ENCODE results near the gene CACNB4.

CACNB4 gene

GRCh38 chr2:151905963-151906632 is 192.7 kb downstream of the CACNB4 start:
- no peak overlapping the region for H3K14ac ChIP-seq (ENCODE audit: low read length)

GRCh38 chr2:151904807-151905206 is 194.0 kb downstream of the CACNB4 start:
- WGBS (ENCODE audit: extremely low coverage, insufficient coverage, insufficient read length), result no CpG with 5 or more reads among the region's 4 CpGs

More at GRCh38 chr2:151905963-151906632, 192.7 kb downstream of the CACNB4 start:
- no peak overlapping the region for H3K27ac ChIP-seq (ENCODE audit: low read depth, low read length)
- no peaks in the 10 kb centered on the region for H3K79me2 ChIP-seq (ENCODE audit: control insufficient read depth, insufficient read depth, low read length, poor library complexity)
- H2AFZ ChIP-seq (ENCODE audit: insufficient read depth, low read length, poor library complexity), result no peak overlapping the region
- no peak overlapping the region for H3K18ac ChIP-seq (ENCODE audit: low read length)
- H3K9me3 ChIP-seq (ENCODE audit: insufficient read depth, low read depth, low read length), result no peaks in the 10 kb centered on the region
- no peaks in the 10 kb centered on the region for H3K27me3 ChIP-seq (ENCODE audit: insufficient read depth, low read length)
- no peak overlapping the region for H4K8ac ChIP-seq (ENCODE audit: low read depth, low read length)
- H3K4me3 ChIP-seq (ENCODE audit: low read depth, low read length), result no peak overlapping the region
- no CpG with 5 or more reads among the region's 2 CpGs for WGBS (ENCODE audit: extremely low coverage, insufficient coverage, insufficient read length)
- H3K79me1 ChIP-seq (ENCODE audit: low read length), result no peaks in the 10 kb centered on the region
- H2AK5ac ChIP-seq (ENCODE audit: low read length), result no peak overlapping the region
- no peak overlapping the region for H3K4ac ChIP-seq (ENCODE audit: low read depth, low read length)
- no peak overlapping the region for H2BK120ac ChIP-seq (ENCODE audit: insufficient read depth, low read length, poor library complexity)
- no peak overlapping the region for H3K23ac ChIP-seq (ENCODE audit: low read length)
- no peak overlapping the region for H3K4me2 ChIP-seq (ENCODE audit: low read length)
- H4K12ac ChIP-seq (ENCODE audit: low read depth, low read length), result no peak overlapping the region
- H2BK12ac ChIP-seq (ENCODE audit: low read length), result no peak overlapping the region
- no peaks in the 10 kb centered on the region for H3K36me3 ChIP-seq (ENCODE audit: control insufficient read depth in 1 of 2, insufficient read depth in 2 of 2, low read length in 2 of 2)
- no peaks in the 10 kb centered on the region for H3K4me1 ChIP-seq (ENCODE audit: control insufficient read depth in 1 of 2, insufficient read depth in 2 of 2, low read length in 2 of 2)
- H2BK5ac ChIP-seq (ENCODE audit: low read depth, low read length, poor library complexity), result no peak overlapping the region
- H4K91ac ChIP-seq (ENCODE audit: low read depth, low read length), result no peak overlapping the region
- no peak for DNase-seq
- no peak overlapping the region for H3K9ac ChIP-seq (ENCODE audit: low read length)

GRCh38 chr2:151904021-151904420 is 194.8 kb downstream of the CACNB4 start:
- Histone ChIP-seq H4K8ac (ENCODE audit: low read depth, low read length) (no peak overlapping the region), H3K9me3 (ENCODE audit: insufficient read depth, low read depth, low read length) (no peaks in the 10 kb centered on the region), H3K36me3 (ENCODE audit: control insufficient read depth in 1 of 2, insufficient read depth in 2 of 2, low read length in 2 of 2) (no peaks in the 10 kb centered on the region), H3K27ac (ENCODE audit: low read depth, low read length) (no peak overlapping the region), H2BK120ac (ENCODE audit: insufficient read depth, low read length, poor library complexity) (no peak overlapping the region), H4K91ac (ENCODE audit: low read depth, low read length) (no peak overlapping the region), H3K9ac (ENCODE audit: low read length) (no peak overlapping the region), H3K79me1 (ENCODE audit: low read length) (no peaks in the 10 kb centered on the region), H2BK5ac (ENCODE audit: low read depth, low read length, poor library complexity) (no peak overlapping the region), H3K4me1 (ENCODE audit: control insufficient read depth in 1 of 2, insufficient read depth in 2 of 2, low read length in 2 of 2) (no peaks in the 10 kb centered on the region), H3K18ac (ENCODE audit: low read length) (no peak overlapping the region), H3K27me3 (ENCODE audit: insufficient read depth, low read length) (no peaks in the 10 kb centered on the region), H2BK12ac (ENCODE audit: low read length) (no peak overlapping the region), H3K79me2 (ENCODE audit: control insufficient read depth, insufficient read depth, low read length, poor library complexity) (no peaks in the 10 kb centered on the region), H3K4me2 (ENCODE audit: low read length) (no peak overlapping the region), H3K23ac (ENCODE audit: low read length) (no peak overlapping the region), H3K4me3 (ENCODE audit: low read depth, low read length) (no peak overlapping the region), H2AFZ (ENCODE audit: insufficient read depth, low read length, poor library complexity) (no peak overlapping the region), H4K12ac (ENCODE audit: low read depth, low read length) (no peak overlapping the region), H3K4ac (ENCODE audit: low read depth, low read length) (no peak overlapping the region), H3K14ac (ENCODE audit: low read length) (no peak overlapping the region), H2AK5ac (ENCODE audit: low read length) (no peak overlapping the region)
- no CpG with 5 or more reads among the region's 4 CpGs for WGBS (ENCODE audit: extremely low coverage, insufficient coverage, insufficient read length)
- no peak for DNase-seq

More at GRCh38 chr2:151904807-151905206, 194.0 kb downstream of the CACNB4 start:
- H3K36me3 ChIP-seq (ENCODE audit: control insufficient read depth in 1 of 2, insufficient read depth in 2 of 2, low read length in 2 of 2), result no peaks in the 10 kb centered on the region
- H3K4ac ChIP-seq (ENCODE audit: low read depth, low read length), result no peak overlapping the region
- H4K8ac ChIP-seq (ENCODE audit: low read depth, low read length), result no peak overlapping the region
- H3K79me2 ChIP-seq (ENCODE audit: control insufficient read depth, insufficient read depth, low read length, poor library complexity), result no peaks in the 10 kb centered on the region
- no peak overlapping the region for H3K14ac ChIP-seq (ENCODE audit: low read length)
- no peak overlapping the region for H3K4me3 ChIP-seq (ENCODE audit: low read depth, low read length)
- no peak overlapping the region for H4K91ac ChIP-seq (ENCODE audit: low read depth, low read length)
- H3K27ac ChIP-seq (ENCODE audit: low read depth, low read length), result no peak overlapping the region
- no peaks in the 10 kb centered on the region for H3K4me1 ChIP-seq (ENCODE audit: control insufficient read depth in 1 of 2, insufficient read depth in 2 of 2, low read length in 2 of 2)
- H2AK5ac ChIP-seq (ENCODE audit: low read length), result no peak overlapping the region
- H3K18ac ChIP-seq (ENCODE audit: low read length), result no peak overlapping the region
- H3K79me1 ChIP-seq (ENCODE audit: low read length), result no peaks in the 10 kb centered on the region
- no peak for DNase-seq
- H3K23ac ChIP-seq (ENCODE audit: low read length), result no peak overlapping the region
- H3K9ac ChIP-seq (ENCODE audit: low read length), result no peak overlapping the region
- no peak overlapping the region for H2AFZ ChIP-seq (ENCODE audit: insufficient read depth, low read length, poor library complexity)
- no peak overlapping the region for H3K4me2 ChIP-seq (ENCODE audit: low read length)
- no peak overlapping the region for H2BK12ac ChIP-seq (ENCODE audit: low read length)
- no peak overlapping the region for H2BK120ac ChIP-seq (ENCODE audit: insufficient read depth, low read length, poor library complexity)
- no peak overlapping the region for H4K12ac ChIP-seq (ENCODE audit: low read depth, low read length)
- no peak overlapping the region for H2BK5ac ChIP-seq (ENCODE audit: low read depth, low read length, poor library complexity)
- no peaks in the 10 kb centered on the region for H3K9me3 ChIP-seq (ENCODE audit: insufficient read depth, low read depth, low read length)
- H3K27me3 ChIP-seq (ENCODE audit: insufficient read depth, low read length), result no peaks in the 10 kb centered on the region

GRCh38 chr2:151902829-151903228 is 196.0 kb downstream of the CACNB4 start:
- H2BK12ac ChIP-seq (ENCODE audit: low read length), result no peak overlapping the region
- no peak for DNase-seq
- no peak overlapping the region for H3K9ac ChIP-seq (ENCODE audit: low read length)
- H3K4me1 ChIP-seq (ENCODE audit: control insufficient read depth in 1 of 2, insufficient read depth in 2 of 2, low read length in 2 of 2), result no peaks in the 10 kb centered on the region
- H3K4me3 ChIP-seq (ENCODE audit: low read depth, low read length), result no peak overlapping the region
- H3K79me2 ChIP-seq (ENCODE audit: control insufficient read depth, insufficient read depth, low read length, poor library complexity), result no peaks in the 10 kb centered on the region
- no peaks in the 10 kb centered on the region for H3K36me3 ChIP-seq (ENCODE audit: control insufficient read depth in 1 of 2, insufficient read depth in 2 of 2, low read length in 2 of 2)
- H4K91ac ChIP-seq (ENCODE audit: low read depth, low read length), result no peak overlapping the region
- no peak overlapping the region for H3K4ac ChIP-seq (ENCODE audit: low read depth, low read length)
- no peak overlapping the region for H2BK5ac ChIP-seq (ENCODE audit: low read depth, low read length, poor library complexity)
- no peak overlapping the region for H2BK120ac ChIP-seq (ENCODE audit: insufficient read depth, low read length, poor library complexity)
- no peak overlapping the region for H2AK5ac ChIP-seq (ENCODE audit: low read length)
- H3K4me2 ChIP-seq (ENCODE audit: low read length), result no peak overlapping the region
- H3K27me3 ChIP-seq (ENCODE audit: insufficient read depth, low read length), result no peaks in the 10 kb centered on the region
- no peak overlapping the region for H3K27ac ChIP-seq (ENCODE audit: low read depth, low read length)
- no peak overlapping the region for H4K8ac ChIP-seq (ENCODE audit: low read depth, low read length)
- no peak overlapping the region for H3K18ac ChIP-seq (ENCODE audit: low read length)
- H4K12ac ChIP-seq (ENCODE audit: low read depth, low read length), result no peak overlapping the region
- H3K14ac ChIP-seq (ENCODE audit: low read length), result no peak overlapping the region
- no peak overlapping the region for H2AFZ ChIP-seq (ENCODE audit: insufficient read depth, low read length, poor library complexity)
- H3K9me3 ChIP-seq (ENCODE audit: insufficient read depth, low read depth, low read length), result no peaks in the 10 kb centered on the region
- no CpG with 5 or more reads among the region's 3 CpGs for WGBS (ENCODE audit: extremely low coverage, insufficient coverage, insufficient read length)
- H3K23ac ChIP-seq (ENCODE audit: low read length), result no peak overlapping the region
- H3K79me1 ChIP-seq (ENCODE audit: low read length), result no peaks in the 10 kb centered on the region
